HFF-Myc (cell line): ENCODE results near the gene ADRB2.

Experiments
- DNase-seq: peaks from one replicate; pipeline ENCODE4 v3.0.0-alpha.2; 2011; ENCODE audit warnings: low read depth; ENCODE audit errors: extremely low read depth
- H3K4me3 ChIP-seq: replicated peaks from 2 replicates; pipeline ENCODE4 v1.5.1; 2011; ENCODE audit warnings: low read depth, mild to moderate bottlenecking, control low read depth, low read length
- CTCF ChIP-seq: IDR thresholded peaks from 2 replicates; pipeline ENCODE4 v1.5.1; 2012; ENCODE audit warnings: mild to moderate bottlenecking, low read depth, low read length, control low read depth; ENCODE audit errors: missing control alignments

The ADRB2 gene

GRCh38 chr5:148858106-148858505 is 31.7 kb downstream of the ADRB2 start:
- no peak for TF ChIP-seq CTCF
- H3K4me3 ChIP-seq, result no peak overlapping the region
- DNase-seq, result no peak

DNA sequence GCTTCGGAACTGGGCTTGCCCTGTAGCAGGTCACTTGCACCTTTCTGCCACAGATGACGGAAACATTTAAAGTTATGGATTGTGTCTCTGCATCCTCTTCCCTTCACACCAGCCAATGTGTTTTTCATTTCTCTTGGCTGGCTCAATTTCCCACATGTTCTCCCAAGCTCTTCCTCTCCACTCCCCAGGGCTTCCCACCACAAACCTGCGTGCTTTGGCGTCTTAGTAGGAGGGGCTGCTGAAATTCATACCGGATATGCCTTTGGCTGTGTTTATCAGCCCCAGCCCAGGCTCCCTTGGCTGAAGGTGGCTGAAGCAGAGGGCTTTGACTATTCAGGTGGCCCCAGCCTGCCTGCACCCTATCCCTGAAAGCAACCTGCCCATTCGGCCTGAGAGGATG is 32.1 kb downstream of the ADRB2 start:
- TF ChIP-seq CTCF, result no peak
- peak; percentile 46 for DNase-seq
- no peak overlapping the region for H3K4me3 ChIP-seq

DNA sequence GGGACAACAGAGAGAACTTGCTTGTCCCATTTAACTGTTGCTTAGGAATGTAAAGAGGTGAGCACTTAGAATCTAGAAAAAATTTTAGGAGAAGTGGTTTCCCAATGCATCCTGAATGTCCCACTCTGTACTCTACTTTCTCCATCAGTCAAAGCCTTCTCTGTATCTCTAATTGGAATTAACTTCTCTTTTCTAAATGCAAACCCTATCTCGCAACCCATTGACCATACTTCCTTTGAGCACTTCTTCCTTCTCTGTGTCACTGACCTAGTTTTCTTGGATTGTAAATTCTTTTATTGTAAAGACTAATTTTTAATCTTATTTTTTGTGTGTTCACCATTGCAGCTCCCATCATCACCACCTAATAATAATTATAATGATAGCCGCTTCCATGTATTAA is 33.3 kb downstream of the ADRB2 start:
- no peak overlapping the region for H3K4me3 ChIP-seq
- DNase-seq, result no peak
- TF ChIP-seq CTCF, result no peak

DNA sequence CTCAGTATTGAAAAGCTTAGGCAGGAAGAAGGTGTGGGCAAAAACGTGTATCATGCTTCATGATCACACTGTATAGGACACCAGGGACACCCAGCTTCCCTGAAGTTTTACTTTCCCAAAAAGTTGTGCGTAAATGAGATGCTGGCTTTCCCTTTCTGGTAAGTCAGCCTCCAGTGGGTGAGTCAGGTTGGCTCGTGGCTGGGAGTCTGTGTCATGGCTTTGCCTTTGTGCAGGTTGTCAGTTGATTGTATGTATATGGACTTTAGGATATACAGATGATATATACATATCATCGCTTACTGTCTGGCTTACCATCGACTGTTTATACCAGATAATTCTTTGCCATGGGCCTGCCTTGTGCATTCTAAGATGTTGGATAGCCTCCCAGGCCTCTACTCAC is 34.2 kb downstream of the ADRB2 start:
- TF ChIP-seq CTCF, result no peak
- H3K4me3 ChIP-seq, result no peak overlapping the region
- no peak for DNase-seq

DNA sequence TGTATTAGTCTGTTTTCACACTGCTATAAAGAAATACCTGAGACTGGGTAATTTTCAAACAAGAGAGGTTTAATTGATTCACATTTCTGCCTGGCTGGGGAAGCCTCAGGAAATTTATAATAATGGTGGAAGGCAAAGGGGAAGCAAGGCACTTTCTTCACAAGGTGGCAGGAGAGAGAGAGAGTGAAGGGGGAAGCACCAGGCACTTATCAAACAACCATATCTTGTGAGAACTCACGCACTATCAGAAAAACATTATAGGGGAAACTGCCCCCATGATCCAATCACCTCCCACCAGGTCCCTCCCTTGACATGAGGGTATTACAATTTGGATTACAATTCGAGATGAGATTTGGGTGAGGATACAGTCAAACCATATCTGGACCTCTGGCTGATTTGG is 34.7 kb downstream of the ADRB2 start:
- no peak for TF ChIP-seq CTCF
- no peak for DNase-seq
- H3K4me3 ChIP-seq, result no peak overlapping the region

DNA sequence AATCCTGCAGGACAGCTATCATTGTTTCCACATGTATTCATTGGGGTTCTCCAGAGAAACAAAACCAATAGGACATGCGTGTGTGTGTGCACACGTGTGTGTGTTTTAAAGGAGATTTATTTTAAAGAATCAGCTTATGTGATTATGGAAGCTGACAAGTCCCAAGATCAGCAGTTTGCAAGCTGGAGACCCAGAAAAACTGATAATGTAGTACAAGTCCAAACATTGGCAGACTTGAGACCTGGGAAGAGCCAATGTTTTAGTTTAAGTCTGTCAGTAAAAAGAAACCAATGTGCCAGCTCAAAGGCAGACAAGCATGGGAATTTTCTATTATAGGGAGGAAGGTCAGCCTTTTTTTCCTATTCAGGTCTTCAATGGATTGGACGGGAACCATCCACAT is 35.3 kb downstream of the ADRB2 start:
- no peak for TF ChIP-seq CTCF

DNA sequence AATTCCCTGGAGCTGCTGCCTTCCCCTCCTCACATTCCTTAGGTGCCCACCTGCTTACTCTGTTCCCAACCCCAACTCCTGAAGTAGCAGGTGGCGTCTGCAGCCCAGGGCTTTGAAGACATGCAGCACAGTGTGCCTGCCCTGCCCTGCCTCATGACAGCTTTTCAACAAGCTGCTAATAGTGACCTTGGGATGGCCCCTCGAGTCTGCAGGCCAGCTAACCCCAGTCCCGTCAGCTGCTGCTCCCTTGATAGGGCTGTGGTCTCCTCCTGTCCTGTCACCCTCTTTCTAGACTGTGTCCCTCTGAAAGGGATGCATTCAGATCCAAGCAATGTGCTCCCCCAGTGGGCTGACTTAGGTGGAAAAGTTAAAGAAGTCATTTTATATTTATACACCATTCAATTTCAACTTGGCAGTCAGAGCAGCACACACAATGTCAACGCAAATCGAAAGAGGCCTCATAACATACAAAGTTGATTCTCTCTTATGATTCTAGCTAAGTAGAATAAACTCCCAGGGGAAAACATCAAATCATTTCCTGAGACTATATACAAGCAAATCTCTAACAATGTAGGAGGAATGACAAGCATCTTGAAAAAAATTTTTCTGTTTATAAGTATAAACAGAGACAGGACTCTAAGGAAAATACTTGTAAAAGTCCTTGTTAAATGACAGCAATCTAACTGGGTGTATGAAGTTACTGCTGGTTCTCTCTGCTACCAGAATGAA is 37.9 kb downstream of the ADRB2 start:
- TF ChIP-seq CTCF, result no peak
- DNase-seq, result no peak
- no peak overlapping the region for H3K4me3 ChIP-seq

More for the DNA sequence above, 35.3 kb downstream of the ADRB2 start:
- no peak overlapping the region for H3K4me3 ChIP-seq
- DNase-seq, result no peak
